Endothelial cell (in vitro differentiated cells): ENCODE data around the gene DACH1. TPM values are rescaled to one million over a fixed set of nuclear protein-coding genes. Genes with fewer than 3 reads are reported as not detected.
A peak's percentile ranks its signal among the peaks of the same experiment; 100 is the strongest.

Experiments
- DNase-seq: peaks from one replicate; pipeline ENCODE4 v3.0.0; 2021; ENCODE audit warnings: low spot score
- H3K27ac Mint-ChIP-seq: one replicate; pipeline ENCODE4 v1.8.0; 2021; ENCODE audit warnings: mixed read lengths, inconsistent platforms; ENCODE audit not compliant: unreplicated experiment
- H3K27me3 Mint-ChIP-seq: one replicate; pipeline ENCODE4 v1.8.0; 2021; ENCODE audit warnings: mild to moderate bottlenecking, moderate library complexity, mixed read lengths, inconsistent platforms; ENCODE audit not compliant: unreplicated experiment
- H3K36me3 Mint-ChIP-seq: one replicate; pipeline ENCODE4 v1.8.0; 2021; ENCODE audit warnings: mild to moderate bottlenecking, low read depth, mixed read lengths, inconsistent platforms; ENCODE audit not compliant: unreplicated experiment
- H3K4me1 Mint-ChIP-seq: one replicate; pipeline ENCODE4 v1.8.0; 2021; ENCODE audit warnings: mild to moderate bottlenecking, mixed read lengths, inconsistent platforms; ENCODE audit not compliant: unreplicated experiment
- H3K4me3 Mint-ChIP-seq: one replicate; pipeline ENCODE4 v1.8.0; 2021; ENCODE audit warnings: mild to moderate bottlenecking, mixed read lengths, inconsistent platforms; ENCODE audit not compliant: unreplicated experiment
- H3K9me3 Mint-ChIP-seq: one replicate; pipeline ENCODE4 v1.8.0; 2021; ENCODE audit warnings: mixed read lengths, inconsistent platforms; ENCODE audit not compliant: unreplicated experiment
- CTCF ChIP-seq: fragments of 200-600 bp; sonication (generic); IDR thresholded peaks from one replicate; pipeline ENCODE4 v1.5.0; 2021; ENCODE audit warnings: antibody characterized with exemption; ENCODE audit not compliant: unreplicated experiment
- total RNA-seq: library from RNA; stranded (reverse); fragmentation: NEBNext Ultra II Directional; extraction: Animal tissue kit (Norgen Biotek cat#: 25700); gene quantifications from one replicate; pipeline ENCODE4 v1.2.1, GENCODE V29; 2021; ENCODE audit not compliant: unreplicated experiment

Gene DACH1
- total RNA-seq, 1 donor from 2014 or later, result 36.4 TPM

GRCh38 chr13:71877256-71877653, 10.3 kb upstream of the DACH1 start:
- Mint-ChIP-seq H3K4me1 (peaks cover 21% of the 10 kb centered on the region), H3K4me3 (peak overlapping the region; percentile 7), H3K27me3 (no peaks in the 10 kb centered on the region), H3K36me3 (no peaks in the 10 kb centered on the region), H3K27ac (peak overlapping the region; percentile 34), H3K9me3 (no peaks in the 10 kb centered on the region)
- peak; percentile 18 for DNase-seq
- TF ChIP-seq CTCF, result no peak

- Mint-ChIP-seq H3K9me3 (no peaks in the 10 kb centered on the region), H3K36me3 (no peaks in the 10 kb centered on the region), H3K27me3 (no peaks in the 10 kb centered on the region), H3K4me1 (peaks cover 21% of the 10 kb centered on the region), H3K27ac (peak overlapping the region; percentile 34), H3K4me3 (no peak overlapping the region)
- no peak for TF ChIP-seq CTCF
- no peak for DNase-seq
These were observed 9.7 kb upstream of the DACH1 start for GRCh38 chr13:71876648-71877255.

GRCh38 chr13:71875823-71876222, 8.8 kb upstream of the DACH1 start:
- Mint-ChIP-seq H3K27me3 (no peaks in the 10 kb centered on the region), H3K4me3 (no peak overlapping the region), H3K27ac (no peak overlapping the region), H3K9me3 (no peaks in the 10 kb centered on the region), H3K36me3 (no peaks in the 10 kb centered on the region), H3K4me1 (peaks cover 21% of the 10 kb centered on the region)
- no peak for DNase-seq
- TF ChIP-seq CTCF, result no peak

GRCh38 chr13:71874458-71874857, 7.5 kb upstream of the DACH1 start:
- H3K9me3 Mint-ChIP-seq, result no peaks in the 10 kb centered on the region
- TF ChIP-seq CTCF, result no peak
- no peaks in the 10 kb centered on the region for H3K36me3 Mint-ChIP-seq
- no peak overlapping the region for H3K27ac Mint-ChIP-seq
- no peaks in the 10 kb centered on the region for H3K27me3 Mint-ChIP-seq
- no peak overlapping the region for H3K4me3 Mint-ChIP-seq
- peaks cover 25% of the 10 kb centered on the region for H3K4me1 Mint-ChIP-seq
- DNase-seq, result no peak

- Mint-ChIP-seq H3K27me3 (no peaks in the 10 kb centered on the region), H3K36me3 (no peaks in the 10 kb centered on the region), H3K4me1 (peaks cover 29% of the 10 kb centered on the region), H3K4me3 (no peak overlapping the region), H3K9me3 (no peaks in the 10 kb centered on the region), H3K27ac (no peak overlapping the region)
- no peak for TF ChIP-seq CTCF
- no peak for DNase-seq
These were observed 6.6 kb upstream of the DACH1 start for GRCh38 chr13:71873418-71874247.
